ENCODE data around the gene CLEC3B. TPM values are rescaled to one million over a fixed set of nuclear protein-coding genes. Genes with fewer than 3 reads are reported as not detected.
A peak's percentile ranks its signal among the peaks of the same experiment; 100 is the strongest.
"Not testable (repeated sequence)": the region's sequence is repeated elsewhere in the genome, so short reads cannot be mapped to it uniquely, and the experiment has no call there.

The CLEC3B gene
- total RNA-seq, 4 donors from 2014 or later: 27.4 to 42.3 (median 29.3) TPM

- Histone ChIP-seq H3K9me3 (no peaks in the 10 kb centered on the region), H3K27ac (peak overlapping the region; percentile 79), H3K4me3 (no peak overlapping the region), H3K4me1 (peaks cover 62% of the 10 kb centered on the region), H3K27me3 (no peaks in the 10 kb centered on the region), H3K36me3 (peaks cover under 1% of the 10 kb centered on the region)
- WGBS: 100% methylated on average over 2 of the region's 2 CpGs
- DNase-seq (ENCODE audit: low spot score in 2 of 2): no peak
- TF ChIP-seq EP300 (IDR thresholded peaks at IDR 0.05): no peak
- no peak for TF ChIP-seq POLR2A (IDR thresholded peaks at IDR 0.05)
- TF ChIP-seq, protein P1, sequence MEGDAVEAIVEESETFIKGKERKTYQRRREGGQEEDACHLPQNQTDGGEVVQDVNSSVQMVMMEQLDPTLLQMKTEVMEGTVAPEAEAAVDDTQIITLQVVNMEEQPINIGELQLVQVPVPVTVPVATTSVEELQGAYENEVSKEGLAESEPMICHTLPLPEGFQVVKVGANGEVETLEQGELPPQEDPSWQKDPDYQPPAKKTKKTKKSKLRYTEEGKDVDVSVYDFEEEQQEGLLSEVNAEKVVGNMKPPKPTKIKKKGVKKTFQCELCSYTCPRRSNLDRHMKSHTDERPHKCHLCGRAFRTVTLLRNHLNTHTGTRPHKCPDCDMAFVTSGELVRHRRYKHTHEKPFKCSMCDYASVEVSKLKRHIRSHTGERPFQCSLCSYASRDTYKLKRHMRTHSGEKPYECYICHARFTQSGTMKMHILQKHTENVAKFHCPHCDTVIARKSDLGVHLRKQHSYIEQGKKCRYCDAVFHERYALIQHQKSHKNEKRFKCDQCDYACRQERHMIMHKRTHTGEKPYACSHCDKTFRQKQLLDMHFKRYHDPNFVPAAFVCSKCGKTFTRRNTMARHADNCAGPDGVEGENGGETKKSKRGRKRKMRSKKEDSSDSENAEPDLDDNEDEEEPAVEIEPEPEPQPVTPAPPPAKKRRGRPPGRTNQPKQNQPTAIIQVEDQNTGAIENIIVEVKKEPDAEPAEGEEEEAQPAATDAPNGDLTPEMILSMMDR (IDR thresholded peaks at IDR 0.05): no peak
- no peak for TF ChIP-seq POLR2AphosphoS5 (IDR thresholded peaks at IDR 0.05)
Measured at GRCh38 chr3:44984335-44984734, 41.8 kb upstream of the CLEC3B start.

DNA sequence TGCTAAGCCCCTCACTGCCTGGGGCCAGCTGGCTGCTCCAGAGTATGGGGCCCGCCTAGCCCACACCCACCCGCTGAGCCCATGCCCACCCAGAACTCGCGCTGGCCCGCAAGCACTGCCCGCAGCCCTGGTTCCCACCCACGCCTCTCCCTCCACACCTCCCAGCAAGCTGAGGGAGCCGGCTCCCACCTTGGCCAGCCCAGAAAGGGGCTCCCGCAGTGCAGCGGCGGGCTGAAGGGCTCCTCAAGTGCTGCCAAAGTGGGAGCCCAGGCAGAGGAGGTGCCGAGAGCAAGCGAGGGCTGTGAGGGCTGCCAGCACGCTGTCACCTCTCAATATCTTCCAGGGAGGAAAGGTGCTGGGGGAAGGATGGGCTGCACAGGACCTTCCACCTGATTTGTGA, 39.8 kb upstream of the CLEC3B start:
- WGBS: 100% methylated on average over 2 of the region's 14 CpGs
- H3K4me3 ChIP-seq; H3K9me3 ChIP-seq; H3K27ac ChIP-seq; DNase-seq (ENCODE audit: low spot score in 2 of 2); H3K27me3 ChIP-seq: not testable (repeated sequence)
- Histone ChIP-seq H3K36me3 (peaks cover 19% of the 10 kb centered on the region), H3K4me1 (peaks cover 57% of the 10 kb centered on the region)

GRCh38 chr3:44987332-44987731, 38.8 kb upstream of the CLEC3B start:
- Histone ChIP-seq H3K27ac (no peak overlapping the region), H3K9me3 (no peaks in the 10 kb centered on the region), H3K4me3 (no peak overlapping the region), H3K36me3 (peaks cover 25% of the 10 kb centered on the region), H3K4me1 (peaks cover 55% of the 10 kb centered on the region), H3K27me3 (no peaks in the 10 kb centered on the region)
- no peak for DNase-seq (ENCODE audit: low spot score in 2 of 2)
- TF ChIP-seq EP300 (IDR thresholded peaks at IDR 0.05) (no peak), POLR2A (IDR thresholded peaks at IDR 0.05) (no peak), POLR2AphosphoS5 (IDR thresholded peaks at IDR 0.05) (no peak)
- TF ChIP-seq, protein P1 (IDR thresholded peaks at IDR 0.05): no peak
- 68% methylated on average over 6 of the region's 6 CpGs for WGBS

GRCh38 chr3:44988073-44988472, 38.0 kb upstream of the CLEC3B start:
- no peaks in the 10 kb centered on the region for H3K27me3 ChIP-seq
- H3K9me3 ChIP-seq: no peaks in the 10 kb centered on the region
- H3K4me1 ChIP-seq: peaks cover 55% of the 10 kb centered on the region
- 90% methylated on average over 2 of the region's 2 CpGs for WGBS
- H3K27ac ChIP-seq: no peak overlapping the region
- no peak for TF ChIP-seq POLR2A (IDR thresholded peaks at IDR 0.05)
- TF ChIP-seq, protein P1 (IDR thresholded peaks at IDR 0.05): peak; percentile 18
- TF ChIP-seq POLR2AphosphoS5 (IDR thresholded peaks at IDR 0.05): no peak
- TF ChIP-seq EP300 (IDR thresholded peaks at IDR 0.05): no peak
- no peak overlapping the region for H3K4me3 ChIP-seq
- DNase-seq (ENCODE audit: low spot score in 2 of 2): no peak
- H3K36me3 ChIP-seq: peaks cover 25% of the 10 kb centered on the region

GRCh38 chr3:44989141-44989540, 37.0 kb upstream of the CLEC3B start:
- WGBS: 93% methylated on average over 8 of the region's 8 CpGs
- Histone ChIP-seq H3K4me3 (no peak overlapping the region), H3K36me3 (peaks cover 25% of the 10 kb centered on the region), H3K27ac (no peak overlapping the region), H3K27me3 (no peaks in the 10 kb centered on the region), H3K9me3 (no peaks in the 10 kb centered on the region), H3K4me1 (peaks cover 55% of the 10 kb centered on the region)
- DNase-seq (ENCODE audit: low spot score in 2 of 2): no peak
- TF ChIP-seq EP300 (IDR thresholded peaks at IDR 0.05) (no peak), POLR2AphosphoS5 (IDR thresholded peaks at IDR 0.05) (no peak), POLR2A (IDR thresholded peaks at IDR 0.05) (no peak)
- TF ChIP-seq, protein P1 (IDR thresholded peaks at IDR 0.05): no peak
